CD4-positive, alpha-beta T cell treated with Interleukin-2 at 100 ng/mL for 4 hours (primary cell): Measurements from ENCODE around the gene SLC9C1.

Source experiments
- DNase-seq: peaks from one replicate; pipeline ENCODE4 v3.0.0-alpha.2; 2020; ENCODE audit warnings: low spot score

The SLC9C1 gene

GRCh38 chr3:112131111-112131510, 162.9 kb downstream of the SLC9C1 start:
- DNase-seq, result no peak

- DNase-seq, result no peak
Observed at GRCh38 chr3:112130638-112130993, 163.4 kb downstream of the SLC9C1 start.

DNA sequence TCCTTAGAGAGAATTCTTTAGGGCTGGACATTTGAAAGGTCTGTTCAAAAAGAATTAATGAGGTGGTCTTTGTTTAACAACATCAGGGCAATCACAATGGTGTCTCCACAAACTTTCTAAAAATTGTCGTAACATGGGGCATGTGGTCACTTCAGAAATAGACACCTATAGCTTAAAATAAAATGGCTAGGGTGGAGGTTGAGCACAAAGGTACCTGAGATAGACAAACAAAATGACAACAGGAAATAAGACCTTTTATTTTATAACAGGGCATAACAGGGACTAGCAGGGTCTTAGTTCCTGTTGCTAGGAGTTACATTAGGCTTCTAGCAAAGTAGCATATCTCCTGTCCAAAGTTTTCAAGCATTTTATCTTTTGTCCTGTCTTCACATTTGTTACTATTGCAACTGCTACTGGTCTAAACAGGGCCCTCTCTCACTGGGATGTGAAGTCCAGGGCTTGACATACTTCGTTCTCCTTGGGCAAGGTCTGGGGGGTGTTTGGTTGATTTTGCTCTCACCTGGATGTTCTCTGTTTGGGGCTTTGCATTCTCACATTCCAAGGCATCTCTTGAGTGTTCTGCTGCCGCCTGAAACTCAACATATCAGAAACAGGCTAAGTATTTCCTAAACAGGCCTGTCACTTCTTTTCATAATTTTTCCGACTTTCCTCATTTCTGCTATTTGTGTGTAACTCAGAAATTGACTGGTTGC, 163.9 kb downstream of the SLC9C1 start:
- no peak for DNase-seq

DNA sequence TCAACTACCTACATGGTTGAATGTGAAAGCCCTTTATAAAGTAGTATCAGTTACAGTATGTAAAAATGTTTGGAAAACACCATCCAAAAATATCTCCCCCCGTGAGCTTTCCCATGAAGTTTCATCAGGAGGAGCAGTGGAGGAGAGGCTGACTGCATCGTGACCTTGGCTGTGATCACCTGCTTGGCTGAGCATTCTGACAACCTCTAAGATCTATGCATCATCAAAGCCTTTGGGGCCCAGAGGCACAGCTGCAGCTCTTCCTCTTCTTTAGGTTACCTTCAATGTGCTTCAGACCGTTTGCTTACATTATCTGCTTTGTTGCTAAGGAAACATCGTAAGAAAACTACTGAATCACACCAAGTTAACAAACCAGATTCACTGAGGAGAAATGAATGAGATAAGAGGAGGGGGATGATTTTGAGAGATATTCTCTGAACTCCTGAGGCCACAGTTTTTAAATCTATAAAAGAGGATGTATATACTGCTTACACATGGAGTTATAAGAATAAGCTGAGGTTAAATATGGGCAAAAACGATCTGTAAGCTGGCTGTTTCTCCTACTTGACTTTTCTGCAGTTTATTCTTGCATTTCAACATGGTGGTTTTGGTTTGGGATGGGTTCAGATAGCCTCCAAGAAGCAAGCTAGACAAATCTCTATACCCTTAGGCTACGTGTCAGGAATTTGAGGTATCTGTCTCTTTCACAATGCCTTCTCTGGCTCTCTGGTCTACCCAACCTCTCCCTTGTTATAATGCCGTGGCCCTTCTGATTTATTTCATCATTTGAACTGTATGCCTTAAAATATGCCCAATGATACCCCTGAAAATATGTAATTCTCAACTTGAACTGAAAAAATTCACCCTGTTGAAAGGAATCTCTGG, 164.9 kb downstream of the SLC9C1 start:
- DNase-seq, result peak; percentile 85

- DNase-seq, result no peak
Observed at GRCh38 chr3:112127522-112128494, 166.2 kb downstream of the SLC9C1 start.

DNA sequence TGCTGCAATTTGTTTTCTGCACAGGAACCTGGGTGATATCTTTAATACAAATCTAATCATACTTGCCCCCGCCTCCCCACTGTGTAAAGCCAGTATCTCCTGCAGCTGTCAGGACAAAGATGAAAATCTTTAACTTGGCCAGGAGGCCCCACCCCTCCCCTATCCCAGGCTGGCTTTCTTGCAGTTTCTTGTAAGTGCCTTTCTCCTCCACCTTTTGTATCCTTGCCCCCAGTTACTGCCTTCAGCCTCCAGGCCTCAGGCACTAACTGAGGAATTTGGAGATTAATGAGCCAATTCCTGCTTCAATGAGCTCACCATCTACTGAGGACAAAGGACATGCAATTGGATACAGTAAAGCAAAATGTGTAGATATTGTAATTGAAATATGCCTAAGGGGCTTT, 167.5 kb downstream of the SLC9C1 start:
- no peak for DNase-seq

DNA sequence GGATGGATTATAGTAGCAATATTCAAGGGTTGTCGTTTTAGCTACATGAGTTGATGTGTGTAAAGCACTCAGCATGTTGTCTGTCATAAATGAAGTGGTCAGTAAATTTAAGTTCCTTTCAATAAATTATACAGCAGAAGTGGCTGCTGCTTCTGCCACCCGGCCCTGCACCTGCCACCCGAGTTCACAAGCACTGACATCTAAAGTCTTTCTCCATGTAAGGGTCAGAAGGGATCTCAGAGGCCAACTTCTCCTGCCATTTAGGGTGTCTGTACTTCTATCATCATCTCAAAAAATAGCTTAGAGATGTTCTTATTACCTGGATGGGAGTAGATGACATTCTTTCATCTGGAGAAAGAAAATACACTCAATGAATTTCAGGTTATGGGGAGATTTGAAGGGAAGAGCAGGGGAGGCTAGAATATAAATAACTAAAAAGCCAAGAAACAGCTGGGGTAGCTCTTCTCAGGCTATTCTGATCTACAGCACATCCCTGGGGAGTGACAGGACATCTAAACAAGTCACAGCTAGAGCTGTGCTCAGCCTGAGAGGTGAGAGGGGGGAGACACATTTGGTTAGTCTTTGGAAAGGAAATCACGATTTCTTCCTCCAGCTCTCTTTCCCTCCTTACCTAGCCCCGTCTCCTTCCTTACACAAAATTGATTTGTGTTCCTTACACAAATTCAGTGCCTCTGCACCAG, 169.0 kb downstream of the SLC9C1 start:
- DNase-seq, result no peak

GRCh38 chr3:112123548-112123947, 170.5 kb downstream of the SLC9C1 start:
- DNase-seq, result no peak

GRCh38 chr3:112122870-112123269, 171.1 kb downstream of the SLC9C1 start:
- no peak for DNase-seq

DNA sequence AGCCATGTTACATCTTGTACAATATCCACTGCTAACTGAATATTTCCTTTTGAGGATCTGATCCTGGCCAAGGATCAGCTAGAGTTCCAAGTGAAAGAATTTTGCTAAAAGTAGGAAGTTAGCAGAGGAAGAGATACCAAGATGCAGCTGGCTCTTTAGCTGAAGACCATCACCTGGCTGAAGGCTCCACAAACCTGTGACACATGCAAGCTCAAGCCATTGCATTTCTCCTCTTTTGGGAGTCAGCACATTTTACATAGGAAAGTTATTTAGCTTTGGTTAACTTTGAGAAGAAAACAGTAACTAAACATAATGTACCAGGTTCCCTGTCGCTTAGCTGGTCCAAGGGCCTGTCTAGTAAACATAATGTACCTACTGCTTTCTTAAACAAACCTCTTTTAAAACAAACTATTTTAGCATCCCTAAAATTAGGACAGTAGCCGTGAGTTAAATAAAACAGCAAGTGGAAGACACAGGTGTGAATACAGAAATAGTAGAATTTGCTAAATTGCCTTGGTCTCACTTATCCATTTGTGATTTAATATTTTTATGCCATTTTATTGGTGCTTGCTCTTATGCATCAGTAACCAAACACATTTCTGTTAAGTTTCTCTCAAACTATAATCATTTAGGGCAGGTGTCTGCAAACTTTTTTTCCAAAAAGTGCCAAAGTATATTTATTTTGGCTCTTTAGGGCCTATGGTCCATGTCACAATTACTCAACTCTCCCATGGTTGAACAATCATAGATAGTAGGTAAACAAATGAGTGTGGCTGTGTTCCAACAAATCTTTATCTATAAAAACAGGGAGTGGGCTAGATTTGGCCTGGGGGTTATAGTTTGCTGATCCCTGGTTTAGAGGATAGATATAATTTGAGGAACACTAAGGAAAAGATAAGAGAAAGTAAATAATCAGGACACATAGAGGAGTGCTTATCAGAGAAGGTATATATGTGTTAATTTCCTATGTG, 172.2 kb downstream of the SLC9C1 start:
- no peak for DNase-seq

DNA sequence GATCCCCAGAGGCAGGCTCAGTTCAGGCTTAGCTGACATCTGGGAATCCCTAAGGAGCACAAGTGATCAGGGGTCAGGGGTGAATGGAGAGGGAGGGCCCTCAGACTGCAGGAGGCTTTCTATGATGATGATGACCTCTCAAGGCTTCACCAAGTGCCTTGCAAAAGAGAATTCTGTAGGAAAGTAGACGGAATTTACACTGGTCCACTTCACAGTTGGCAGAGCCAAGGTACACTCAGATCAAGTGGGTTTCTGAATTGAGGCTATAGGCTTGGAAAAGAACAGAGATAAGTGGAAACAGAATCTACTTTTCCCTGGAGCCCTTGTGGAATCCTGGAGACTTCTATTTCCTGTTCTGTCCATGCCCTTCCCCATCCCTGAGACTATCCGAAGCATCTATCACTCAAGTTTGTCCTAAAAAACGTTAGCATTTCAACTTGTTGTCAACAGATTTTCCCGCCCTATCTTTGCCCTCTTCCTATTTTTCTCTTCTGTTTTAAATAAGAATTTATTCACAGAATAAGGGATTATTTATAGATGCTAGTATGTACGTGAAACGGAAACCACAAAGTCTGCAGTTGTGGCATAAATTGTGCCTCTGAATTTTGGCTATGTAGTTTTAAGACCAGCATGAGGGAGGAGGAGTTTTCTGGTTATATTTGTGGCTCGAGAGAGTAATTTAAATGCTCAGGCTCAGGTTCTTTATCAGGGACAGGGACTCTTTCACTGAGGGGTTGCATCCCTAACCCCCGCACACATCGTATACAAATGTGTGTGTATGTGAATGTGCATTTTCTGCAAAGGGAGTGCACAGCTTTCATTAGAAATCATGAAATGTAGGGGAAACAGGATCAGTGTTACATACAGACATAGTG, 173.8 kb downstream of the SLC9C1 start:
- DNase-seq, result no peak

- DNase-seq, result no peak
Observed at GRCh38 chr3:112117841-112118571, 176.0 kb downstream of the SLC9C1 start.

- DNase-seq, result no peak
Observed at GRCh38 chr3:112117415-112117814, 176.6 kb downstream of the SLC9C1 start.

GRCh38 chr3:112116748-112117186, 177.2 kb downstream of the SLC9C1 start:
- DNase-seq, result no peak

DNA sequence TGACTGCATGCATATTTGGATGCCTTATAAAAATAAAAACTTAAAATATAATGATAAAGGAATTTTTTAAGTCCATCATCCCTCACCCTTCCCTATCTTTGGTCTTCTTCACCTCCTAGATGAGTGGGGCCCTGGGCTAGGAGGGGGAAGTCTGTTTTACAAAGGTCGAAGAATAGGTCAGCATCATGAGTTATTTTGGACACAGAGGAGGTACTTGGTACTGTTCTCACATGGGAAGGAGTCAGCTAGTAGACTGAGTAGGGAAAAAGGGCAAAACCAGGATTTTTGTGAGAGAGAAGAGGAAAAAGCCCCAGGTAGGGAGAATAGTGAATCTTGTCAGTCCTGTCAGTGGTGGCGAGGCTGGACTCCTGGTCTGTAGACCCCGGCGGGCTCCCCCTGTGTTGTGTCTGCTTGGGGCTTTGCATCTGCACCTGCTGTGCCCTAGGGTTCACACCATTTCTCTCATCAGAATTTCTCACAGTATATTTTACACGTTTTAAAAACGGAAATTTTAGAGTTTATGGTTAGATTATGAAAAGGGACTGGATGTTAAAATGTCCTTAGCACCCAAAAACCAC, 178.1 kb downstream of the SLC9C1 start:
- no peak for DNase-seq

GRCh38 chr3:112115161-112115739, 178.8 kb downstream of the SLC9C1 start:
- no peak for DNase-seq

- no peak for DNase-seq
Observed at GRCh38 chr3:112114576-112115160, 179.3 kb downstream of the SLC9C1 start.
